Loucy (cell line): Measurements from ENCODE around the gene SERTAD1.

Experiments
- EZH2phosphoT487 ChIP-seq: fragments of 200-600 bp; IDR thresholded peaks from 2 replicates; pipeline ENCODE4 v1.6.1; 2018; ENCODE audit warnings: antibody characterized with exemption, mild to moderate bottlenecking, moderate library complexity, borderline replicate concordance
- TF ChIP-seq, protein P1 (sequence below): fragments of 200-600 bp; sonication (generic); conservative IDR thresholded peaks from 2 replicates; pipeline ENCODE4 v1.5.1; 2014; ENCODE audit warnings: mild to moderate bottlenecking, antibody characterized with exemption, low read length

DNA sequence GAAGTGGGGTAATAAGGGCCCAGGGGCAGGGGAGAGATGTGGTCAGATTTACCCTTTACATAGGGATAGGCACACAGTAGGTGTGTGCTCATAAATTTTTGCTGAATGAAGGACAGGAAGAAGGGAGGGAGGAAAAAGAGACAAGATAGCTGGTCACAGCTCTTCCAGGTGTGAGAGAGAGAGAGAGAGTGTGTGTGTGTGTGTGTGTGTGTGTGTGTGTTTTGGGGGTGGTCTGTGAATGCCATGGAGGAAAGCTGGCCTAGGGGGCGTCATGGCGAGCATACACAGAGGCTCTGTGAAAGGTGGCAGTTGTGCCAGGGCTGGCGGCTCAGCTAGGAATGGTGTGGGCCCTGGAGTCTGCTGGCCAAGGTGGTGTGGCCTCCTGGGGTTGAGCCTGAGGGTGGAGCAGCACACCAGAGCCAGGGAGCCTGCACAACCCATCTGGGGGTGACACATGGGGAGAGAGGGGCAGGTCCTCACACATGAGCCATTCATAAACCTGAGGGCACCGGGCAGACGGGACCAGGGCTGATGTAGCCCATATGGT is 6.7 kb downstream of the SERTAD1 start:
- TF ChIP-seq, protein P1, sequence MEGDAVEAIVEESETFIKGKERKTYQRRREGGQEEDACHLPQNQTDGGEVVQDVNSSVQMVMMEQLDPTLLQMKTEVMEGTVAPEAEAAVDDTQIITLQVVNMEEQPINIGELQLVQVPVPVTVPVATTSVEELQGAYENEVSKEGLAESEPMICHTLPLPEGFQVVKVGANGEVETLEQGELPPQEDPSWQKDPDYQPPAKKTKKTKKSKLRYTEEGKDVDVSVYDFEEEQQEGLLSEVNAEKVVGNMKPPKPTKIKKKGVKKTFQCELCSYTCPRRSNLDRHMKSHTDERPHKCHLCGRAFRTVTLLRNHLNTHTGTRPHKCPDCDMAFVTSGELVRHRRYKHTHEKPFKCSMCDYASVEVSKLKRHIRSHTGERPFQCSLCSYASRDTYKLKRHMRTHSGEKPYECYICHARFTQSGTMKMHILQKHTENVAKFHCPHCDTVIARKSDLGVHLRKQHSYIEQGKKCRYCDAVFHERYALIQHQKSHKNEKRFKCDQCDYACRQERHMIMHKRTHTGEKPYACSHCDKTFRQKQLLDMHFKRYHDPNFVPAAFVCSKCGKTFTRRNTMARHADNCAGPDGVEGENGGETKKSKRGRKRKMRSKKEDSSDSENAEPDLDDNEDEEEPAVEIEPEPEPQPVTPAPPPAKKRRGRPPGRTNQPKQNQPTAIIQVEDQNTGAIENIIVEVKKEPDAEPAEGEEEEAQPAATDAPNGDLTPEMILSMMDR: no peak
- TF ChIP-seq EZH2phosphoT487: no peak
